CD4-positive, alpha-beta T cell treated with Interleukin-2 at 100 ng/mL for 4 hours (primary cell): ENCODE results near the gene ARID4B.
"Not testable (repeated sequence)": the region's sequence is repeated elsewhere in the genome, so short reads cannot be mapped to it uniquely, and the experiment has no call there.

ENCODE experiments used
- DNase-seq: peaks from one replicate; pipeline ENCODE4 v3.0.0-alpha.2; 2020; ENCODE audit warnings: low spot score

ARID4B gene

GRCh38 chr1:235221653-235222375 is 106.2 kb downstream of the ARID4B start:
- DNase-seq, result no peak

- no peak for DNase-seq
Observed at GRCh38 chr1:235215453-235215852, 112.5 kb downstream of the ARID4B start.

- DNase-seq, result not testable (repeated sequence)
Observed at GRCh38 chr1:235214962-235215361, 113.0 kb downstream of the ARID4B start.

DNA sequence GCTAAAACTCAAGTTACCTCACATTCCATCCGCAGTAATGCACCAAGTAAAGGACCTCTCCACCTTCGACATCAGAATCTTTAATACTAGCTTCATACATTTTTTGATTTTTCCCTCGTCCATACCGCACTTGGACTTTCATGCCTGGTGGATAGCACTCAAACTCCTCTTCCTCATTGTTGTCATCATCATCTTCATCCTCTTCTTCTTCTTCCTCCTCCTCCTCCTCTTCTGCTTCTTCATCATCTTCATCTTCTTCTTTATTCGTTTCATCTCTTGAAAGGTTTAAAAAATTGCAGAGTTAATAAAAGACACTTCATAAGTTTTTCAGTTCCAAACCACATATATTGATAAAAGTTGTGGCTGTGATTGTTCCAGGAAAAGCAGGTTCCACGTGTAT is 114.2 kb downstream of the ARID4B start:
- peak; percentile 21 for DNase-seq

GRCh38 chr1:235211517-235211916 is 116.5 kb downstream of the ARID4B start:
- DNase-seq, result no peak

- DNase-seq, result peak; percentile 66
Observed at GRCh38 chr1:235207209-235207565, 120.8 kb downstream of the ARID4B start.

DNA sequence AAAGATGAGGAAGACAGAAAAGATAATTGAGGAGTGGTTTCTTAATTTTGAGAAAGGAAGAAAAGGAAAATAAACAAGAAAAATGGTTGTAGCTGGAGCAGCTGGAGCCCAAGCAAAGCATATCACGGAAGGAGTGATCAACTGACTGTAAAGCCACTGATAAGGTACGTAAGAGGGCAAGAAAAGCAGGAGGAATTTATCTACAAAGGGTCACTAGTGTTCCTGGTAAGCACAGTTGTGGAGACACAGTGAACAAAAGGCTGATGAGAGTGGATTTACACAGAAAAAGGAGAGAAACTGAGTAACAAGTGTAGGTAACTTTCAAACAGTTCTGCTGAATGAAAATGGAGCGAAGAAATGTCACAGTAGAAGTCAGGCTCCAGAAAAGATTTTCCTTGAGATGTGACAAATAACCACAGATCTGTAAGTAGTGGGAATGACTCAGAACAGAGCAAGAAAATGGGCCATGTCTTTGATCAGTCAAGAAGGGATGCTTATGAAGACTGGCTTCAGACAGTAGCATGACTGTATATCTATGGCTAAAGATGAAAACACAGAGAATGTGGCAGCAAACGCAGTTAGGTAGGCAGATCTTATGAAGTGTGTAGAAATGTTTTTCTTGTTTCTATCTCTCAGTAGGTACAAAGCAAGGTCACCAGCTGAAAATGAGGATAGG is 121.3 kb downstream of the ARID4B start:
- peak; percentile 67 for DNase-seq

DNA sequence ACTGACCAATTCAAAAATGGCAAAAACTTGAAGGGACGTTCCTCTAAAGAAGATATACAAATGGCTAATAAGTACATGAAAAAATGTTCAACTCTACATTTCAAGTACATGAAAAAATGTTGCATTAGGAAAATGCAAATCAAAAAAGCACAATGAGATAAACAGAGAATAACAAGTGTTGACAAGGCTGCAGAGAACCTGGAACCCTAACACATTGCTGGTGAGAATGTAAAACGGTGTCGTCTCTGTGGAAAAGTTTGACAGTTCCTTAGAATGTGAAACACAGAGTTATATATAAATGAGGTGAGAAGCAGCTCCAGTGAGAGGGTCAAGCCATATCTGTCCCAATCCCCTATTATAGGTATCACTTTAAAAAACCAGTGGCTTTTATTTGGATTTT is 122.3 kb downstream of the ARID4B start:
- no peak for DNase-seq

DNA sequence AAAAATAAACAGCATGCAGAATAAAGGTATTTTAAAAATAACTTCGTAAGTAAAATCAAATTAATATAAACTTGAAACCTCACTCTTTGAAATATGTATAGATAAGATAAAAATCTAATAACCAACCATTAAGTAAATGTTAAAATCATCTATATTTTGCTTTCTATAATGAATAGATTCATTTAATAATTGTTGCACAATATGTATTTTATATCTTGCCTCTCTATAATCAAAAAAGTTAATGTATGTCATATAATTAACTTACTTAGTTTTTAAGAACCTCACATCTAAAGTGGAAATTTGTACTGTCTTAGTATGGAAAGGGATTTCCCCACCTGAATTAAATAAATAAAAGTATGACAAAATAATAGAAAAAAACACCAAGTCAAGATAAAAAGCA is 124.6 kb downstream of the ARID4B start:
- DNase-seq, result no peak

GRCh38 chr1:235202447-235202846 is 125.5 kb downstream of the ARID4B start:
- not testable (repeated sequence) for DNase-seq

- no peak for DNase-seq
Observed at GRCh38 chr1:235199441-235199840, 128.5 kb downstream of the ARID4B start.

DNA sequence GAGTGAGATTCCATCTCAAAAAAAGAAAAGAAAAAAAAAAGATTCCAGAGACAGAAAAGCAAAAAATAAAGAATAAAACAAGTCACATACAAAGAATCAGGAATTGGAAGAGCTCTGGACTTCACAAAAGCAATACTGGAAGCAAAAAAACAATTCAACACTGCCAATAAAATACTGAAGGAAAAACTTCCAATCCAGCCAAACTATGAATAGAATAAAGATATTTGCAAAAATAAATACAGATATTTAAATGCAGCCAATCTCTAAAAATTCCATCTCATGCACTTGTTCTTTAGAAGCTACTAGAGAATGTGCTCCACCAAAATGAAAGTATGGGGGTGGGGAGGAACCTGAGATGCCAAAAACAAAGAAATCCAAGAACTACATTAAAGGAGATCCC is 137.5 kb downstream of the ARID4B start:
- no peak for DNase-seq

DNA sequence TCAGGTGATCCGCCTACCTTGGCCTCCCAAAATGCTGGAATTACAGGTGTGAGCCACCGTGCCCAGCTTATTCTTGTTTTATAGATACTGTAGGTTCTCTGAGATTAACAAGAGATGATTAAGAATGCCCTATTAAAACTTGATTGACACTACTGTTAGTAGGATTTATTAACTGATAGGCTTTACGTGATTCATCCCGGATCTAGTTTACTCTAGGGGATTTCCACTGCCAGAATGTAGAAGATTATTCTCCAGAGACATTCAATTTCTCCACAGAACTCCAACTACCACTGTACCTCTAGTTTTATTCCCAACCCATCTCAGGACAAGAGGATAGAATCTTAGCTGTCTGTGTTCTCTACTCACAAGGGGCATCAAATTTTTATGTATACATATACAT is 140.7 kb downstream of the ARID4B start:
- no peak for DNase-seq

- DNase-seq, result no peak
Observed at GRCh38 chr1:235181561-235182245, 146.3 kb downstream of the ARID4B start.

DNA sequence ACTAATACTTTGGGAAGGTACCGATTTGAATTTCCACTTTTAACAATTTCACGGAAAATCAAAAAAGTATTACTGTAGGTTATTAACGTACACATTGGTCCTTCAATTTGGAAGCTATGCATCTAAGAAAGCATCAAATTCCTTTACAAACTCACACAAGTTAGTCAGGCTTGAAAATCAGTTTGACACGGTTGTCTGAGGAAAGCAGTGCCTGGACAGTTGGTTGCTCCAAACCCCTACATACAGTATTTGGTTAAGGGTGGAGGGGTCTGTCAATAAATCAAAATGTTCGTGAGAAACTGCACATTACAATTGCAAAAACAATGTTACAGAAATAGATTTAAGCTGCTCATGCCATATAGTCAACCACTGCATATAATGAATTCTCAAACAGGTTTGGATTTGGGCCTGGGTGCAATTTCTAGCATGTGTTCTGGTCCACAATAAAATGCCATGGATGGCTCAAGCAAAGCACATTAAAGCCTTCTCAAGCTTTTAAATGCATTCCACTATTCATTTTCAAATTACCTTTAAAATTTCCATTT is 147.0 kb downstream of the ARID4B start:
- DNase-seq, result no peak

DNA sequence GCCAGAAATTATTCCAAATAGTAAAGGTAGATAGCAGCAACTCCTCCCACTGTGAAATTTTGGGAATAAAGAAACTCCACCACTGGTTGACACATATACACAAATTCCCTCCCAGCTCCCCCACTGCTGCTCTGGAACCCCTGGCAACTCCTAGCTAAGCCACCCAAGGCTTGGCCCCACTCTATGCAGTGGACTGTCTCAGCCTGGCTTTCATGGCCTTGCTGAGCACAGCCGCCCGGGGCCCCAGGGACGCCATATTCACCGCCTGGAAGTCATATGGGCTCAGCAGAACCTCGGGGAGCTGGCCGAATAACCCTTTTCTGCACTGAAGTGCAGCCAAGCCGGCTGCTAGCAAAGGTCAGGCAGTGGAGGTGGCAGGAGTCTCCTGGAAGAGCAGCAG is 151.5 kb downstream of the ARID4B start:
- DNase-seq, result no peak

- DNase-seq, result no peak
Observed at GRCh38 chr1:235169986-235170385, 158.0 kb downstream of the ARID4B start.

GRCh38 chr1:235168375-235168774 is 159.6 kb downstream of the ARID4B start:
- DNase-seq, result no peak

GRCh38 chr1:235161685-235162327 is 166.2 kb downstream of the ARID4B start:
- DNase-seq, result no peak

DNA sequence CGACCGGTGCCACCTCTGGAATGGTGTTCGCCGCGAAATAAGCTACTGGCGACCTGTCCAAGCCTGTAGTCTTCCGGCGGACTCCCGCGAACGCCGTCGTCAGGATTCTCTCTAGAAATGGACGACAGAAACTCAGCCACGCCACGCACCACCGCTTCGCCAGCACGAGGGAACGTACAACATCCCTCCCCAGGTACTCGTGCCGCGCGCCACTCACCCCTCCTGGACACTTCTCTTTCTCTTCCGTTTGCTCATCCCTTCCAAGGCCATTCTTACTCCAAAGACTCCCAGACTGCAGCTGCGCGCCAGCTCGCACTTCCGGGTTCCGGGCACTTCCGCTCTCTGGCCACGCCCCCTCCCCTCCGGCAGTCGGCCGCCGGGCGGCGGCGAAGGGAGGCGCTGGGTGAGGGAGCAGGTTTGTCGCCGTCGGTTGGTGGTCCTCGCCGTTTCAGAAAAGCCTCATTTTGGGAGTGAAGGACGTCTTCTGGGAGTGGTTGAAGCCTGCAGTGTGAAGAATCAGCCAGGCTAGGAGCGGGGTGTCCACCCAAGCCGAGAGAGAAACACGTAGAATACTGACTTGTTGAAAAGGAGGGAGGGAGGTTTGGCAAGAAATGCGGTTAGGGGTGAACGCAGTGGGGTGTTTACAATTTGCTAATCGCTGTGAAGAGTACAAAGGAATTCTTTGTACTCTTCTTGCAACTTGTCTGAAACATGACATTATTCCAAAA is 166.9 kb downstream of the ARID4B start, which contains the start of gene RBM34:
Gene RBM34 (minus strand): TSS at position 294 of the 728 bp plus-strand sequence. CDS start 24 bp downstream, at position 270.
- DNase-seq, result peak; percentile 90

DNA sequence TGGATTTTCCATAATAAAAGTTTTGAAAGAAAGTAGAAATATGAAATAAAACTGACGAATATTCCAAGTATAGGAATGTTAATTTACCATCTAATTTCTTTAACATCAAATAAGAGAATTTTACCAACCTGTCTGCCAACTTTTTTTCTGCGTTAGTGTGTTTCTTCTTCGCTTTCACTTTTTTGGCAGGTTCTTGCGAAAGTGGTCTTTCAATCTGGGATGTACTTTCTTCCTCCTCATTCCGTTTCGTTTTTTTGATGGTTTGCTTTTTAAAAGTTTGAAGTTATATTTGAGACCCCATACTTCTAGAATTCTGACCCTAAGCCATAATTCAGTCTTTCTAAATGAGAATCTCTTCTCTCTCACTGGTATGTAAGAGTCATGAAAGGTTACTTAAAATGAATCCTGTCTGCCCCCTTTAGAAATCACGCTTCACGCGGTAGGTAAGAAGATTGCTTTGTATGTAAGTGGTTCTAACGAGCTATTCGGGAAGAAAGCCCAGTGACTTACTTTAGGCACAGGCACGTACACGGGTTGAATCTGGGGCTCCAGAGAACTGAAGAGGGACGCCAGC is 167.5 kb downstream of the ARID4B start:
- peak; percentile 58 for DNase-seq
